OCI-LY3 (cell line): ENCODE results near the gene VAMP7.

Source experiments
- CTCF ChIP-seq: fragments of 200-600, 300-600 bp; sonication (generic); IDR thresholded peaks from 2 replicates; pipeline ENCODE4 v1.5.1; 2014; ENCODE audit warnings: antibody characterized with exemption, low read length, low read depth
- EZH2phosphoT487 ChIP-seq: fragments of 200-600 bp; shearing (Covaris generic); IDR thresholded peaks from 2 replicates; pipeline ENCODE4 v1.6.1; 2018; ENCODE audit warnings: antibody characterized with exemption, mixed run types, low read depth

DNA sequence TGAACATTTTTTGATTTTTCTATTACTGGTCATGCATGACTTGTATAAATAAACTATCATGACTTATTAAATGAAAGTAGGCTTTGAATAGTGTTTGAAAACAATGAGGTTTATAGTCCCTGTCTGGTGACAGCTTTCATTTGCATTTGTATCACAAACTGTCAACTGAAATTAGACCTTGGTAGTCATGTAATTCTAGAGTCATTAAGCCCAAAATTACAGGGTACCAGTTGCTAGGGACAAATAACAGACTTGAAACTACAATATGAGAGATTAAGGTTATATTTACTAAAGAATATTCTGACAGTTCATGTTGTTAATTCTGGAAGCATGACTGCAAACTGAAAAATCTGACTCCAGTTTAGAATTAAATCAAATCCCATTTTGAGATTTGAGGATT, 9.2 kb upstream of the VAMP7 start:
- TF ChIP-seq CTCF (no peak), EZH2phosphoT487 (no peak)
